ENCODE measurements around the gene FBXO38.

GRCh38 chr5:148403344-148403743, 19.6 kb downstream of the FBXO38 start:
- TF ChIP-seq CTCF (CRISPR knock-in tag; IDR thresholded peaks at IDR 0.05) (no peak), RBM22 (optimal IDR thresholded peaks at IDR 0.05; ENCODE audit: low read length) (no peak), ZNF567 (CRISPR knock-in tag; IDR thresholded peaks at IDR 0.05; ENCODE audit: borderline replicate concordance) (no peak), ZNF317 (CRISPR knock-in tag; IDR thresholded peaks at IDR 0.05) (no peak), BRF2 (CRISPR knock-in tag; IDR thresholded peaks at IDR 0.05) (no peak), RFX5 (IDR thresholded peaks at IDR 0.05; ENCODE audit: low read depth, low read length) (no peak), JUN (CRISPR knock-in tag; IDR thresholded peaks at IDR 0.05) (no peak), ONECUT2 (CRISPR knock-in tag; IDR thresholded peaks at IDR 0.05) (no peak), TFAP4 (IDR thresholded peaks at IDR 0.05; ENCODE audit: borderline replicate concordance, low read depth) (no peak), AKNA (CRISPR knock-in tag; IDR thresholded peaks at IDR 0.05; ENCODE audit: borderline replicate concordance) (no peak)

Measured in HepG2 (cell line).